ENCODE measurements around the gene APOC1.

DNA sequence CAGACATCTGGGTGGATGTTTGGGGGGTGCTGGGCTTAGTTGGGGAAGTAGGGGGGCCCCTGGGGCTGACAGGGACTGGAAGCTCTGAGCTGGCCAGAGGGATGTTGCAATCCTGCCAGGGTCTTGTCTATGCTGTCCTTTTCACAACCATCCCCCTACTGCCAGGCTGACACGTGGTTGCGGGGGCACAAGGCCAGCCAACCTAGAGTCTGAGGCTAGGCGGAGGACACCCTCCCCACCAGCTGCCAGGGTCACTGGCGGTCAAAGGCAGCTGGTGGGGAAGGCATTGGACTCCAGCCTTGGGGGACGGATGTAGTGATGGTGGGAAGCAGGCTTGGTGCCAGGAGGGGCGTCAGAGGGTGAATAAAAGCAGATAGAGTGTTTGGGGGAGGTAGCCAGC, 1.6 kb upstream of the APOC1 start:
- TF ChIP-seq POLR2A (IDR thresholded peaks at IDR 0.05) (no peak), CTCF (IDR thresholded peaks at IDR 0.05) (no peak)

All from uterus (tissue), 2 donors.